Panc1 (cell line): ENCODE measurements around the gene CNR2. TPM values are rescaled to one million over a fixed set of nuclear protein-coding genes. Genes with fewer than 3 reads are reported as not detected.

Source experiments
- ATAC-seq: fragments of 200-7000 bp; cut with Tn5 transposase; 2 replicates; pipeline ENCODE4 v1.9.1; 2020; ENCODE audit warnings: mild to moderate bottlenecking, moderate library complexity
- BruUV-seq: library from RNA; stranded (reverse); fragments of 400-500 nt; replicated peaks from 2 replicates; lab custom pipeline; 2021; lab: Mats Ljungman, UMichigan
- CTCF ChIA-PET: fragments of 300-600 bp; sonication (Branson Sonifier 250); formaldehyde crosslinking; loops from one replicate; lab custom pipeline; 2022; ENCODE audit warnings: antibody characterized with exemption; lab: Charles Lee
- POLR2A ChIA-PET: fragments of 300-600 bp; sonication (Branson Sonifier 250); formaldehyde crosslinking; loops from one replicate; lab custom pipeline; 2022; ENCODE audit warnings: antibody characterized with exemption; lab: Charles Lee
- DNase-seq: peaks from one replicate; pipeline ENCODE4 v3.0.0-alpha.2; 2010; ENCODE audit warnings: low read depth, low spot score
- H3K27ac ChIP-seq: 2 replicates; pipeline ENCODE4 v1.5.1; 2011; ENCODE audit warnings: mild to moderate bottlenecking, low read length, inconsistent platforms
- H3K27me3 ChIP-seq: fragments of 200-500 bp; sonication (Bioruptor generic); 2 replicates; pipeline ENCODE4 v1.6.0; 2014; ENCODE audit warnings: low read length, inconsistent platforms; ENCODE audit not compliant: control insufficient read depth, insufficient read depth
- H3K36me3 ChIP-seq: fragments of 200-500 bp; sonication (Bioruptor generic); 2 replicates; pipeline ENCODE4 v1.5.1; 2014; ENCODE audit warnings: inconsistent platforms, mild to moderate bottlenecking, low read length, moderate library complexity; ENCODE audit not compliant: control insufficient read depth, insufficient read depth
- H3K4me1 ChIP-seq: 2 replicates; pipeline ENCODE4 v1.5.1; 2011; ENCODE audit warnings: inconsistent platforms, mild to moderate bottlenecking, low read length, moderate library complexity; ENCODE audit not compliant: control insufficient read depth, insufficient read depth
- H3K4me3 ChIP-seq, 2 experiments: 2 replicates each; pipeline ENCODE4 v1.5.1; 2011 to 2012; ENCODE audit warnings: low read depth in 2 of 2, low read length in 2 of 2, mild to moderate bottlenecking in 2 of 2, inconsistent platforms in 1 of 2, moderate library complexity in 1 of 2
- H3K9me3 ChIP-seq: fragments of 200-500 bp; sonication (Bioruptor generic); 2 replicates; pipeline ENCODE4 v1.5.1; 2014; ENCODE audit warnings: low read depth, mild to moderate bottlenecking, inconsistent platforms, low read length, moderate library complexity; ENCODE audit not compliant: control insufficient read depth, insufficient read depth
- CTCF ChIP-seq: fragments of 450-650 bp; IDR thresholded peaks from 2 replicates; pipeline ENCODE4 v1.5.1; 2017; ENCODE audit warnings: mild to moderate bottlenecking
- POLR2AphosphoS5 ChIP-seq: IDR thresholded peaks from 2 replicates; pipeline ENCODE4 v1.6.1; 2012; ENCODE audit warnings: mild to moderate bottlenecking, low read depth, low read length, moderate library complexity
- REST ChIP-seq, 2 experiments: IDR thresholded peaks; 2 replicates each; pipeline ENCODE4 v1.6.1; 2011 to 2012; ENCODE audit warnings: low read depth in 2 of 2, control low read depth in 1 of 2, low read length in 1 of 2, mild to moderate bottlenecking in 1 of 2, moderate library complexity in 1 of 2; ENCODE audit not compliant: insufficient read depth in 1 of 2
- SIN3A ChIP-seq: IDR thresholded peaks from 2 replicates; pipeline ENCODE4 v1.6.1; 2012; ENCODE audit warnings: low read depth, mild to moderate bottlenecking, low read length, moderate library complexity, borderline replicate concordance; ENCODE audit not compliant: insufficient read depth
- TCF7L2 ChIP-seq: IDR thresholded peaks from 2 replicates; pipeline ENCODE4 v1.6.1; 2011; ENCODE audit warnings: mild to moderate bottlenecking, low read depth, low read length, inconsistent platforms
- in situ Hi-C: cut with HindIII; loops from 2 replicates; pipeline ENCODE4 v1.10.0; 2016; ENCODE audit warnings: low sequenced_read_pairs, low pct_unique_long_range_greater_than_20kb
- intact Hi-C: fragments of 100-400 bp; cut with micrococcal nuclease; formaldehyde crosslinking; loops from one replicate; pipeline ENCODE4 v1.10.0; 2022; ENCODE audit not compliant: unreplicated experiment
- total RNA-seq: library from RNA; stranded (reverse); gene quantifications from one replicate; pipeline ENCODE4 v1.2.1, GENCODE V29; 2021; ENCODE audit not compliant: unreplicated experiment

The CNR2 gene
- total RNA-seq, 1 experiment from 2014 or later, result not detected

GRCh38 chr1:23825762-23826522 lies 87.2 kb downstream of the CNR2 start:
- no peaks in the 10 kb centered on the region; the same call in 1 of the 2 replicates for H3K36me3 ChIP-seq
- no peaks in the 10 kb centered on the region for H3K9me3 ChIP-seq
- H3K27ac ChIP-seq, result peak overlapping the region; percentile 91
- CTCF ChIA-PET, result no interaction called here
- TF ChIP-seq POLR2AphosphoS5, result no peak
- no peak for TF ChIP-seq SIN3A
- TF ChIP-seq CTCF, result no peak
- no peak for TF ChIP-seq TCF7L2
- TF ChIP-seq REST (IDR thresholded peaks at IDR 0.05; ENCODE audit: insufficient read depth in 1 of 2, low read depth in 2 of 2, low read length in 1 of 2), result no peak
- BruUV-seq, result no TSS peak
- DNase-seq, result no peak
- 0 out of 2 replicates have a peak, but pooled peaks cover 5% of the 10 kb centered on the region for H3K4me1 ChIP-seq
- intact Hi-C loops (no loop called here), in situ Hi-C loops (no loop called here)
- no peaks in the 10 kb centered on the region for H3K27me3 ChIP-seq
- POLR2A ChIA-PET, result interaction anchor here (0.6 kb wide), 1 partner anchor 19 kb away, joined by 4 read pairs; no protein-coding TSS in a partner anchor
- ATAC-seq, result peak; percentile 35
- peak overlapping the region; percentile 87 to 99 for H3K4me3 ChIP-seq

GRCh38 chr1:23825076-23825761 lies 87.9 kb downstream of the CNR2 start, which contains the start of gene HMGCL:
TSS of gene HMGCL (minus strand) at chr1:23825429. CDS start at chr1:23825415, 14 bp downstream.
- ChIA-PET POLR2A (interaction anchor here (0.6 kb wide), 1 partner anchor 19 kb away, joined by 4 read pairs; no protein-coding TSS in a partner anchor), CTCF (no interaction called here)
- ATAC-seq, result peak; percentile 98
- Histone ChIP-seq H3K27ac (peak within 1 kb of the TSS; percentile 91), H3K36me3 (no peaks in the 10 kb centered on the region; the same call in 1 of the 2 replicates), H3K4me1 (0 out of 2 replicates have a peak, but pooled peaks cover 5% of the 10 kb centered on the region), H3K9me3 (no peaks in the 10 kb centered on the region), H3K4me3 (peak within 1 kb of the TSS; percentile 87 to 99), H3K27me3 (no peaks in the 10 kb centered on the region)
- no peak for DNase-seq
- peak; percentile 32; the same call in 1 of the 2 replicates for TF ChIP-seq SIN3A
- no peak for TF ChIP-seq TCF7L2
- TF ChIP-seq REST (IDR thresholded peaks at IDR 0.05; ENCODE audit: insufficient read depth in 1 of 2, low read depth in 2 of 2, low read length in 1 of 2), result peak in 1 of 2 experiments; percentile 54; a peak in 1 of 4 replicates
- peak; percentile 92 for TF ChIP-seq POLR2AphosphoS5
- intact Hi-C loops (no loop called here), in situ Hi-C loops (no loop called here)
- BruUV-seq, result no TSS peak
